ENCODE data around the gene PLA2G4B. TPM values are rescaled to one million over a fixed set of nuclear protein-coding genes. Genes with fewer than 3 reads are reported as not detected.

The PLA2G4B gene
- total and polyA plus RNA-seq, 2 of the 8 experiments (the other 6 are each of a cell fraction or from before 2014, with no cell fraction given): 4.2 to 9.2 TPM

DNA sequence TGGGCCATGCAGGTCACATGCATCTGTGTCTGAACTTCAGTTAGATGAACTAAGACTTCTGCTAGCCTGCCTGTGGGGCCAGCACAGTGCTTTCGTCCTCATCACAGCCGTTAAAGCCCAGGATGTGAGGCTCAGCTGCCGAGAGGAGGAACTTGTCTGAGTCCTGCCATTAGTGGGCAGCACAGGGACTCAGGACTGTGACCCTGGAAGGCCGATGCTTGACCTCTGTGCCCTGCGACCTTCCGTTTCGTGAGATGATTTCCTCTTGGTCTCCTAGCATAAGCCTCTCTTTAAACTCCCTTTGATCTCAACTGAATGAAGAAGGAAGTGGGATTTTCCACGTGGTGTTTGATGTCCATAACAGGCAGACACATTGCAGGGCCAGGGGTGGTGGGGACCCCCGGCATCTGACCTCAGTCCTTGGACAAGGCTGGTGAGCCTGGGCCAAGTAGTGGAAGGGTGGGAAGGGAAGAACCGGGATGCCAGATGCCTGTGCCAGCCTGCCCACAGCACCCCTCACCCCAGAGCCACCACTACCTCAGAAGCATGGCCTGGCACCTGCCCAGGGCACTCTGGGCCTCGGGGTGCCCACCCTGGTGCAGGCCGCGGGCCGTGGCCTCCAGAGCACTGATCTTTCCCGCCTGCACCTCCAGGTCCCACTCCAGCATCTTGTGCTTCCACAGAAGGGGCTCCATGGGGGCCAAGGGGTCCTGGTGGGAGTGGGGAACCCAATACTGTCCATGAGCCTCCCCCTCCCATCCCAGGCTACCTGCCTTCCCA is 21.6 kb downstream of the PLA2G4B start:
- no peak overlapping the region for H3K9ac ChIP-seq (replicated peaks in 1 of 4; ENCODE audit: extremely low read depth in 1 of 4, low read depth in 3 of 4, low read length in 3 of 4)
- H2BK120ac ChIP-seq (replicated peaks; ENCODE audit: low read depth, low read length): no peak overlapping the region
- no peak overlapping the region for H3K4me2 ChIP-seq (ENCODE audit: insufficient read depth in 1 of 2, low read depth in 2 of 2, low read length in 2 of 2)
- H3K14ac ChIP-seq (ENCODE audit: insufficient read length): no peak overlapping the region
- no peak overlapping the region for H3K23ac ChIP-seq (ENCODE audit: insufficient read length)
- no peaks in the 10 kb centered on the region for H3K79me1 ChIP-seq (ENCODE audit: low read depth, low read length)
- ChIA-PET POLR2A (ENCODE audit: partially characterized antibody) (interaction anchor here (3.6 kb wide), 1 partner anchor 8 kb away, joined by 22 read pairs; no protein-coding TSS in a partner anchor), CTCF (ENCODE audit: partially characterized antibody) (interaction anchor here (0.6 to 5.5 kb wide), 16 partner anchors 9 to 333 kb away, joined by 3 to 49 read pairs (median 4); partner anchors contain the start of gene PLA2G4B)
- H2BK12ac ChIP-seq (ENCODE audit: low read depth, low read length): no peak overlapping the region
- no peak overlapping the region for H4K8ac ChIP-seq (ENCODE audit: extremely low read depth, insufficient read depth, low read length)
- H2BK5ac ChIP-seq (ENCODE audit: low read depth, low read length): no peak overlapping the region
- no peaks in the 10 kb centered on the region for H3K36me3 ChIP-seq (ENCODE audit: control insufficient read depth in 2 of 4, insufficient read depth in 4 of 4, low read length in 3 of 4)
- H4K91ac ChIP-seq (replicated peaks; ENCODE audit: insufficient read length, low read length): no peak overlapping the region
- H2BK20ac ChIP-seq (ENCODE audit: low read length): no peak overlapping the region
- no peaks in the 10 kb centered on the region for H3K23me2 ChIP-seq (ENCODE audit: low read depth, low read length)
- H3K4ac ChIP-seq (replicated peaks; ENCODE audit: insufficient read length, low read depth, low read length): no peak overlapping the region
- H4K5ac ChIP-seq (ENCODE audit: insufficient read length, low read depth, low read length): no peak overlapping the region
- no peak overlapping the region for H2AFZ ChIP-seq (ENCODE audit: low read length)
- no peak overlapping the region for H3K27ac ChIP-seq (ENCODE audit: low read depth, low read length)
- FAIRE-seq (no peak), DNase-seq (ENCODE audit: low read depth in 1 of 2, low spot score in 2 of 2) (no peak)
- no peaks in the 10 kb centered on the region for H4K20me1 ChIP-seq (replicated peaks in 1 of 2; ENCODE audit: control insufficient read depth in 1 of 2, insufficient read depth in 2 of 2, low read length in 2 of 2)
- H2AK5ac ChIP-seq (ENCODE audit: low read depth, low read length): no peak overlapping the region
- H3K4me1 ChIP-seq (replicated peaks in 1 of 4; ENCODE audit: control insufficient read depth in 3 of 4, insufficient read depth in 4 of 4, low read length in 3 of 4): peaks cover 0 to 13% (median 3%) of the 10 kb centered on the region in 4 experiments; a peak in 4 of 7 replicates
- no peak overlapping the region; the same call in 1 of the 2 replicates for H3K18ac ChIP-seq (ENCODE audit: extremely low read depth, low read length)
- no peak overlapping the region for H3K4me3 ChIP-seq (ENCODE audit: extremely low read depth in 1 of 4, insufficient read depth in 2 of 4, low read depth in 3 of 4, low read length in 4 of 4)
- H3K79me2 ChIP-seq (ENCODE audit: control insufficient read depth in 1 of 2, insufficient read depth in 2 of 2, low read length in 2 of 2): no peaks in the 10 kb centered on the region
- H3K27me3 ChIP-seq (replicated peaks in 1 of 4; ENCODE audit: control insufficient read depth in 3 of 4, extremely low read depth in 1 of 4, insufficient read depth in 3 of 4, low read length in 3 of 4): no peaks in the 10 kb centered on the region; a peak in 3 of 7 replicates
- H3K9me3 ChIP-seq (ENCODE audit: insufficient read depth in 2 of 2, low read depth in 1 of 2, low read length in 1 of 2): no peaks in the 10 kb centered on the region
- no peak overlapping the region for H2BK15ac ChIP-seq (ENCODE audit: low read length)
- WGBS, 2 experiments (ENCODE audit: extremely low coverage in 1 of 2, insufficient coverage in 1 of 2, insufficient read length in 1 of 2, insufficient replicate concordance in 2 of 2, low coverage in 1 of 2, low lambda C conversion rate in 2 of 2, missing lambda C conversion rate in 1 of 2): 88% methylated on average over 15 of the region's 15 CpGs; no CpG with 5 or more reads in 1 of the 2 experiments
- TF ChIP-seq BACH1 (IDR thresholded peaks at IDR 0.05; ENCODE audit: low read length) (no peak), RAD21 (IDR thresholded peaks at IDR 0.05 in 1 of 2, conservative IDR thresholded peaks at IDR 0.05 in 1 of 2; ENCODE audit: low read depth in 2 of 2, low read length in 2 of 2) (peak in 1 of 2 experiments; percentile 32; a peak in 1 of 4 replicates)
- TF ChIP-seq, protein P1, sequence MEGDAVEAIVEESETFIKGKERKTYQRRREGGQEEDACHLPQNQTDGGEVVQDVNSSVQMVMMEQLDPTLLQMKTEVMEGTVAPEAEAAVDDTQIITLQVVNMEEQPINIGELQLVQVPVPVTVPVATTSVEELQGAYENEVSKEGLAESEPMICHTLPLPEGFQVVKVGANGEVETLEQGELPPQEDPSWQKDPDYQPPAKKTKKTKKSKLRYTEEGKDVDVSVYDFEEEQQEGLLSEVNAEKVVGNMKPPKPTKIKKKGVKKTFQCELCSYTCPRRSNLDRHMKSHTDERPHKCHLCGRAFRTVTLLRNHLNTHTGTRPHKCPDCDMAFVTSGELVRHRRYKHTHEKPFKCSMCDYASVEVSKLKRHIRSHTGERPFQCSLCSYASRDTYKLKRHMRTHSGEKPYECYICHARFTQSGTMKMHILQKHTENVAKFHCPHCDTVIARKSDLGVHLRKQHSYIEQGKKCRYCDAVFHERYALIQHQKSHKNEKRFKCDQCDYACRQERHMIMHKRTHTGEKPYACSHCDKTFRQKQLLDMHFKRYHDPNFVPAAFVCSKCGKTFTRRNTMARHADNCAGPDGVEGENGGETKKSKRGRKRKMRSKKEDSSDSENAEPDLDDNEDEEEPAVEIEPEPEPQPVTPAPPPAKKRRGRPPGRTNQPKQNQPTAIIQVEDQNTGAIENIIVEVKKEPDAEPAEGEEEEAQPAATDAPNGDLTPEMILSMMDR (IDR thresholded peaks at IDR 0.05; ENCODE audit: control extremely low read depth in 1 of 3, insufficient read depth in 1 of 3, low read depth in 1 of 3, low read length in 3 of 3): peak in 1 of 3 experiments; percentile 42; a peak in 1 of 4 replicates
- no peak overlapping the region for H3K56ac ChIP-seq (replicated peaks; ENCODE audit: insufficient read length, low read depth, low read length)
